OCI-LY7 (cell line): ENCODE data around the gene CUX1. TPM values are rescaled to one million over a fixed set of nuclear protein-coding genes. Genes with fewer than 3 reads are reported as not detected.

Source experiments
- BruUV-seq: library from RNA; stranded (reverse); fragments of 400-500 nt; replicated peaks from 2 replicates; lab custom pipeline; 2021; lab: Mats Ljungman, UMichigan
- CTCF ChIA-PET: fragments of 300-600 bp; sonication (Branson Sonifier 250); formaldehyde crosslinking; loops from one replicate; lab custom pipeline; 2022; ENCODE audit warnings: antibody characterized with exemption; ENCODE audit not compliant: unreplicated experiment; lab: Charles Lee
- POLR2A ChIA-PET: fragments of 300-600 bp; sonication (Branson Sonifier 250); formaldehyde crosslinking; loops from one replicate; lab custom pipeline; 2022; ENCODE audit warnings: antibody characterized with exemption; lab: Charles Lee
- DNase-seq: peaks from one replicate; pipeline ENCODE4 v3.0.0-alpha.2; 2015; ENCODE audit warnings: low spot score
- H2AFZ ChIP-seq: fragments of 200-600 bp; sonication (generic), shearing (Covaris generic); 2 replicates; pipeline ENCODE4 v1.6.1; 2014; ENCODE audit warnings: mild to moderate bottlenecking, antibody characterized with exemption, low read length, moderate library complexity
- H3K27ac ChIP-seq: fragments of 200-600 bp; sonication (generic); 2 replicates; pipeline ENCODE4 v1.5.1; 2014; ENCODE audit warnings: mixed run types, low read depth, mild to moderate bottlenecking, moderate library complexity, low read length, inconsistent platforms; ENCODE audit not compliant: poor library complexity, severe bottlenecking
- H3K36me3 ChIP-seq: fragments of 200-600 bp; sonication (generic); 2 replicates; pipeline ENCODE4 v1.6.1; 2014; ENCODE audit warnings: mild to moderate bottlenecking, antibody characterized with exemption, low read length, moderate library complexity, mixed read lengths; ENCODE audit not compliant: insufficient read depth
- H3K4me1 ChIP-seq: fragments of 200-600 bp; sonication (generic); 2 replicates; pipeline ENCODE4 v1.5.1; 2014; ENCODE audit warnings: mild to moderate bottlenecking, low read length; ENCODE audit not compliant: insufficient read depth, poor library complexity, severe bottlenecking
- H3K4me2 ChIP-seq: fragments of 200-600 bp; sonication (generic); 2 replicates; pipeline ENCODE4 v1.6.1; 2014; ENCODE audit warnings: mild to moderate bottlenecking, low read length
- H3K4me3 ChIP-seq: fragments of 200-600 bp; sonication (generic); 2 replicates; pipeline ENCODE4 v1.5.1; 2014; ENCODE audit warnings: mild to moderate bottlenecking, low read depth, low read length; ENCODE audit not compliant: poor library complexity, severe bottlenecking
- H3K79me2 ChIP-seq: fragments of 200-600 bp; sonication (generic); 2 replicates; pipeline ENCODE4 v1.6.1; 2016; ENCODE audit warnings: low read depth, mild to moderate bottlenecking, low read length, moderate library complexity, mixed read lengths; ENCODE audit not compliant: insufficient read depth
- H3K9me2 ChIP-seq: fragments of 200-600 bp; sonication (generic); 2 replicates; pipeline ENCODE4 v1.6.1; 2016; ENCODE audit warnings: mild to moderate bottlenecking, low read length, mixed read lengths; ENCODE audit not compliant: insufficient read depth
- H3K9me3 ChIP-seq: fragments of 200-600 bp; sonication (generic); 2 replicates; pipeline ENCODE4 v1.6.1; 2014; ENCODE audit warnings: mild to moderate bottlenecking, mixed run types, low read length, mixed read lengths
- H4K20me1 ChIP-seq: fragments of 200-600 bp; sonication (generic); 2 replicates; pipeline ENCODE4 v1.6.1; 2014; ENCODE audit warnings: mild to moderate bottlenecking, antibody characterized with exemption, low read length, moderate library complexity, mixed read lengths; ENCODE audit not compliant: insufficient read depth
- CTCF ChIP-seq: fragments of 200-600 bp; sonication (generic); conservative IDR thresholded peaks from 2 replicates; pipeline ENCODE4 v1.5.1; 2014; ENCODE audit warnings: mild to moderate bottlenecking, antibody characterized with exemption, low read length, moderate library complexity, mixed read lengths
- EZH2phosphoT487 ChIP-seq: fragments of 200-600 bp; sonication (generic); IDR thresholded peaks from 2 replicates; pipeline ENCODE4 v1.6.1; 2018; ENCODE audit warnings: low read depth, borderline replicate concordance, mild to moderate bottlenecking, mixed run types, antibody characterized with exemption, low read length, moderate library complexity, mixed read lengths
- intact Hi-C: fragments of 100-400 bp; cut with micrococcal nuclease; formaldehyde crosslinking; loops from one replicate; pipeline ENCODE4 v1.10.0; 2022; ENCODE audit not compliant: unreplicated experiment
- total RNA-seq, 2 experiments: library from RNA; depleted of rRNA in 1 of 2; stranded (reverse); fragments of >200 nt in 1 of 2; shearing (Covaris generic) in 1 of 2; gene quantifications; 2 replicates each; pipeline ENCODE4 v1.2.3, GENCODE V29; 2014 to 2022

CUX1 gene
- total RNA-seq, 2 experiments from 2014 or later, result 143 to 199 TPM

DNA sequence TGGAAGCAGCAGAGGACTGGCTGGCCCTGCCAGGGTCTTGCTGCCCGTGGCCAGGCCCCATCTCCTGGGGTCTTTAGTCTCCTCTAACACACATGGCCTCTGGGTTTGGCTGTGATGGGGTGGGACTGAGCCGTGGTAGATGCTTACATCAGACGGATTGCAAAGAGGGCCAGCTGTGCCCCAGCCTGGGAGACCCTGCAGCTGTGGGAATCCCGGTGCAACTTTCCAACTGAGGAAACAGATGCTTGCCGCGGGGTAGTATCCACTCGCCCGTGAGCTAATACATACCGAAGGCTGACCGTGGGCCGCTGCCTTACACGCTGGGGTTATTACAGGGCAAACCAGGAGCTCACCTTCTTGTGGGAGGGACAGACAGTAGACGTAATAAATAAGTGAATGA is 445.1 kb downstream of the CUX1 start:
- Histone ChIP-seq H3K4me1 (no peaks in the 10 kb centered on the region), H3K79me2 (no peaks in the 10 kb centered on the region), H3K27ac (no peak overlapping the region), H3K36me3 (0 out of 2 replicates have a peak, but pooled peaks cover 7% of the 10 kb centered on the region), H4K20me1 (no peaks in the 10 kb centered on the region), H2AFZ (no peak overlapping the region), H3K9me3 (no peaks in the 10 kb centered on the region), H3K4me2 (no peak overlapping the region), H3K4me3 (no peak overlapping the region), H3K9me2 (no peaks in the 10 kb centered on the region)
- intact Hi-C loops, result no loop called here
- ChIA-PET CTCF (interaction anchor here (0.6 kb wide), 1 partner anchor 720 kb away, joined by 3 read pairs; no protein-coding TSS in a partner anchor), POLR2A (interaction anchor here (0.7 kb wide), 1 partner anchor 527 kb away, joined by 6 read pairs; no protein-coding TSS in a partner anchor)
- TF ChIP-seq CTCF (no peak), EZH2phosphoT487 (no peak)
- no TSS peak for BruUV-seq
- no peak for DNase-seq

DNA sequence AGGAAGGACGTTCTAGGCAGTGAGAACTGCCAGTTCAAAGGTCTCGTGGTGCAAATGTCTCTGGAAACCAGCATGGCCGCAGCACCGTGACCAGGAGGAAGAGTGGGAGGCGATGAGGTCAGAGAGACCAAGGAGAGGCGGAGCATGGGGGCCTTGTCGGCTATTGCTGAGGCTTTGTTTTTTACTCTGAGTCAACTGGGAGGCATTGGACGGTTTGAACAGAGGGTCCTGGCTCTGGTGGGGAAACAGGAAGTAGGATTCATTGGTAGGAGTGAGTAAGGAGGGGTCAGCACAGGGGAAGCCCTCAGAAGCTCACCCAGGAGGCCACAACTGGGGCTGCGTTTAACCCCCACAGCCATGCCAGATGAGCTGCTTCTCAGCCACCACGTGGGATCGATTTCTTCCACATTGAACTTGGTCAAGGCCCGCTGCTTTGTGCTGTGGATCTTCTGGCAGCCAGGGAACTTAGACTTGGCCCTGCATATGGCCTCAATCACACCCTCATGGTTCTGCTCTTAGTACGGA is 447.0 kb downstream of the CUX1 start:
- Histone ChIP-seq H2AFZ (no peak overlapping the region), H3K36me3 (no peaks in the 10 kb centered on the region), H3K27ac (no peak overlapping the region), H3K4me3 (no peak overlapping the region), H3K9me2 (no peaks in the 10 kb centered on the region), H3K9me3 (no peaks in the 10 kb centered on the region), H3K79me2 (no peaks in the 10 kb centered on the region), H4K20me1 (no peaks in the 10 kb centered on the region), H3K4me1 (no peaks in the 10 kb centered on the region), H3K4me2 (no peak overlapping the region)
- CTCF ChIA-PET, result no interaction called here
- POLR2A ChIA-PET, result interaction anchor here (0.6 kb wide), 2 partner anchors 20 to 33 kb away, joined by 3 to 4 read pairs; no protein-coding TSS in a partner anchor
- TF ChIP-seq EZH2phosphoT487, result no peak
- TF ChIP-seq CTCF, result no peak
- intact Hi-C loops, result no loop called here
- no TSS peak for BruUV-seq
- no peak for DNase-seq

GRCh38 chr7:102266541-102266940 is 449.1 kb downstream of the CUX1 start:
- intact Hi-C loops, result no loop called here
- Histone ChIP-seq H2AFZ (no peak overlapping the region), H3K4me2 (no peak overlapping the region), H3K27ac (no peak overlapping the region), H3K4me1 (no peaks in the 10 kb centered on the region), H3K9me2 (no peaks in the 10 kb centered on the region), H3K4me3 (no peak overlapping the region), H3K79me2 (no peaks in the 10 kb centered on the region), H3K9me3 (no peaks in the 10 kb centered on the region), H3K36me3 (no peaks in the 10 kb centered on the region), H4K20me1 (no peaks in the 10 kb centered on the region)
- TF ChIP-seq EZH2phosphoT487 (no peak), CTCF (no peak)
- BruUV-seq, result no TSS peak
- no peak for DNase-seq
- ChIA-PET CTCF (no interaction called here), POLR2A (interaction anchor here (0.7 kb wide), 1 partner anchor 125 kb away, joined by 4 read pairs; no protein-coding TSS in a partner anchor)
